Kidney tubule cell (primary cell): ENCODE data around the gene BEST2.

Source experiments
- DNase-seq: peaks from one replicate; pipeline ENCODE4 v3.0.0-alpha.2; 2018; ENCODE audit warnings: low spot score

Gene BEST2

DNA sequence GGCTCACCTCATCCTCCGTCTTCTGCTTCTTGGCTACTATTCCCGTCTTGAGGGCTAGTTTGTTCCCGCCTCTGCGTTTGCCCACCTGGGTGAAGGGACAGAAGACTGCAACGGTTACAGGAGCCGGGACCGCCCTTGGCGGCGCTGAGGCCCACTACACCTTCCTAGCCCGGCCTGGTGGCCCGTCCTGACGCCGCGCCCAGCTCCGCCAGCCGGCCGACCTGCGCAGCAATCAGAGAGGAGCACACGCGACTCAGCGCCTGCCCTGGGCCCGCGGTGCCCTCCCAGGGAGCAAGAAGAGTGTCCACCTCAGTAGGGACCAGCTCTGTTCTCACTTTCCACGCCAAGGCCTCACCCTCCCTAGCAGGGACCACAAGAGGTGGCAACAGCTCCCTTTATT, 20.3 kb upstream of the BEST2 start:
- no peak for DNase-seq

DNA sequence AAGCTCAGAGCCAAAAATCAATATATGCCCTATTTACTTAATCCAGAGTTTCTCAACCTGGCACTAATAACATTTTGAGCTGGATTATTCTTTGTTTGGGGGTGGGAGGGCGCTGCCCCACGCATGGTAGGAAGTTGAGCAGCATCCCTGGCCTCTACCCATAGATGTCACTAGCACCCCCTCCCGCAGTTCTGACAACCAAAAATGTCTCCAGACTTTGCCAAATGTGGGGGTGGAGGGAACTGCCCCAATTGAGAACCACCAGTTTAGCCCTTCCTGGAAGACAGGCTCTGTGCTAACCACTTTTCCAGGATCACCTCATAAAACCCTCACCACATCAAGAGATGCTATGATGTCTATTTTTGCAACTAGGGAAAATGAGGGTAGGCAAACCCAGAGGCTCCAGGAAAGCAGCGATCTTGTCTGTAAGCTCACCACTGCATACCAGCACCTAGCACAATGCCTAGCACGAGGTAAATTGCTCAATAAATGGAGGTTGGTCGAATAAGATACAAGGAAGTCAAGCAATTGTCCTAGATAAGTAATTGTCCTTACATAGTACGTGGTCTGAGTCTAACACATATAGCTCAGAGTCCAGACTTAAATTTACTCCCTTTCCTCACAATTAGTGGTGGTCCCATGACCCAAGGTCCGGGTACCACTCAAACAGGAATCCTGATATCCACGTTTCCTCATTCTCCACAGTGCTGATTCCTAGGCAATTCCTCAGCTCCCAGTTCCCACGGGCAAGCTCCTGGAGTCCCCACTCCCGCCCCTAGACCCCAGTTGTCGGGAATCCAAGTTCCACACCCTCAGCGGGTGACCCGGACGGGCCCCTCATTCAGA, 18.0 kb upstream of the BEST2 start:
- DNase-seq: peak; percentile 46

DNA sequence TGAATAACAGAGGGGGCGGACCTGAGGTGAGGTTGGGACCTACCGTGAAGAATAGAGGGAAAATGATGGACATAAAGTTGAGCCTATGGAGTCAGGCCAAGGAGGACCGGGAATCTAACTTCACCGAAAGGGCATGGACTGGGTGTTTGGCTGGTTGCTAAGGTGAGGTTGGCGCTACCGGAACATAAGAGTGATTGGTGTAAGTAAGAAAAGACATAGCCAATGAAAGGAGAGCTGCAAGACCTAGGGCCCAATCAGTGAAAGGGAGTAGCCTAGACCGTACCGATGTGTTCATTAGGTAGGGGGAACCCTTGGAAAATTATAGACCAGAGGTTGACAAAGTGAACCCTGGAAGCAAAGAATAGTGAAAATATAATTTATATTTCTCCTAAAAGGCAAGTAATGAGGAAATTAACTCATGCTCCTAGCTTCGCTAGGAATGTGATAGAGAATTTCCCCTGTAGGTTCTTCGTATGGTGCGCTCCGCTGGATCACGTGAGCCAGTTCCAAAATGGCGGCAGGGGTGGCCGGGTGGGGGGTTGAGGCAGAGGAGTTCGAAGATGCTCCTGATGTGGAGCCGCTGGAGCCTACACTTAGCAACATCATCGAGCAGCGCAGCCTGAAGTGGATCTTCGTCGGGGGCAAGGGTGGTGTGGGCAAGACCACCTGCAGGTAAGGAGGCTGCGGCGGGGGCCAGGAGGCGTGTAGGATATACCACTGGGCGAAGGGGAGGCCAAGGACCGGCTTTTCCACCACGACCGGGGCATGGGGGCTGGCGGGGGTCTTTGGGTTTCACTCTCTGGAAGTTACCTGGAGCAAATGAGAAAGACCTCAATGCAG, 14.4 kb upstream of the BEST2 start, which contains the start of gene GET3:
Gene GET3 (plus strand): TSS at position 503 of the 840 bp plus-strand sequence. CDS start 9 bp downstream, at position 512.
- DNase-seq: peak; percentile 100

DNA sequence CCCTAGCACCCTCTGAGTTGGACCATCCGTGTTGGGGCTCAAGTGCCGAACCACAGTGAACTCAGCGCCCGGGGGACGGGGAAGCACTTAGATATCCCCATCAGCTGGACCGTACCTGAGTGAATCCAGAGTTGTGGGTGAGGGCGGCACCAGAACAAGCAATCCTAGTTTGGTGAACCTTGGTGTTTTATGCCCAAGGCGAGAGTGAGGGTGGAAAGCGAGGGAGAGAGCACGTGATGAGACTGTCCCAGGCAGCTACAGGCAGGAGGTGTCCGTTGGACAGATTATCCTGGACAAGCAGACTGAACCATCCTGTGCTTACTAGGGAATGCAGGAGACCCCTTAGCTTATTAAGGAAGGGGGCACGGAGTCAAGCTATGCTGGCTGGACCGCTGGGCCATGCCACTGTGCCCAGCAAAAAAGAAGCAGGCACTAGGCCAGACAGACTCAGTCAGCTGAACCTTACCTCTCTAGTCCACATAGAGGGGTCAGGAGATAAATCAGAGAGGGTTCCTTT, 13.7 kb upstream of the BEST2 start:
- DNase-seq: no peak

DNA sequence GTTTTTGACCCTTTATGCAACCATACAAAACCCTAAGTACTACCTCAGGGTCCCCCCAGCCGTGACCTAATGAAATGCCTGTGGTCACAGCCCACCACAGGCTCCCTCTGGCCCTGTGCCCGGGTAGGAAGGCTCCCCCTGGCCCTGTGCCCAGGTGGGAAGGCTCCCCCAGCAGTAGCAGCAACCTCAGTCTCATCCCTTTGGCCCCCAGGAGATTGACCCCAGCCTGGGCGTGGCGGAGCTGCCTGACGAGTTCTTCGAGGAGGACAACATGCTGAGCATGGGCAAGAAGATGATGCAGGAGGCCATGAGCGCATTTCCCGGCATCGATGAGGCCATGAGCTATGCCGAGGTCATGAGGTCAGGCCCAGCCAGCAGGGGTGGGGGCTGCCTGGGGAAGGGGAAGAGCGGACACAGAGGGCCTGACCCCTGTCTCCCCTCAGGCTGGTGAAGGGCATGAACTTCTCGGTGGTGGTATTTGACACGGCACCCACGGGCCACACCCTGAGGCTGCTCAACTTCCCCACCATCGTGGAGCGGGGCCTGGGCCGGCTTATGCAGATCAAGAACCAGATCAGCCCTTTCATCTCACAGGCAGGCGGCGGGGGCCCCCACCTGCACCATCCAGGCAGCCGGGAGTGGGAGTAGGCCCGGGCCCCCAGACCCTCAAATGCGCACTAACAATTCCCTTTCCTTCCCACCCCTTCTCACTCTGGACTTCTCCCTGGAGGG, 6.3 kb upstream of the BEST2 start:
- DNase-seq: peak; percentile 13

DNA sequence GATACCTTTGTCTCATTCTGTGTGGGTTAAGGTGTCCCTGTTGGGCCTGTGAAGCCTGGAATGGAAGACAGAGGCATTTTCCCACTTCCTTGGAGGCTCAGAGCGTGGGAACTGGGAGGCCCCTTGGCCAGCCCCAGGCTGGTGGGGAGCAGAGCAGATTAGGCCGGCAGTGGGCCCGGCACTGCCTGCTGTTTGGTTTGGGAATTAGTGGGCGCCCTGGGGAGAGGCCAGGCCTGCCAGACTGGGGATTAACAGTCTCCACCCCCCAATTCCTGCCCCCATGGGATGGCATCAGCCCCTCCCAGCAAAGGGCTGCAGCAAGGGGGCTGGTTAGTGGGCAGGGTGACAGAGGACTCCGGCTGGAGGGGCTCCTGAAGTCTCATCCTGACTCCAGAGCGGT, 3.1 kb upstream of the BEST2 start:
- DNase-seq: no peak

DNA sequence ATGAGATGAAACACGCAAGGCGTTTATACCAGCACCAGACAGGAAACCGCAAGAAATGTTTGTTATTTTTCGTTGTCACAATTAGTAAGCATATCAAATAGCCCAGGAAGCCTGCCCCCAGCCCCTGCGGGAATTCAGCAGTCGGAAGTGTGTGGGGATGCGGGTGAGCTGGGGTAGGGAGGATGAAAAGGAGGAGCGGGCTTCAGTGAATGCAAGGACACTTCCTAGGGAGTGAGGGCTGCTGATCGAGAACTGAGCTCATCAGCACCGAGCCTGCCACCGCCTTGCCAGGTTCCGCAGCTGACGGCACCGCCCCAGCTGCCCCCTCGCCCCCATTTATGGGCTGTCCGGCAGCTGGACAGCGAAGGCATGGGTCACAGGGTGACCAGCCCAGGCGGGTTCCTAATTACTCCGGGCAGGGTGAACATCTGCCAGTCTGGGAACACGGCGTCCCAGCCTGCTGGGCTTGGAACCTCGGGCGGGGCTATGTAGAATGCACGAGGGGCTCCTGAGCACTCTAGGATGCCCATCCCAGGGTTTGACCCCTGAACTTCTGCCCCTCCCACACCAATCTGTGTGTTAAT, 1.6 kb upstream of the BEST2 start:
- peak; percentile 25 for DNase-seq

DNA sequence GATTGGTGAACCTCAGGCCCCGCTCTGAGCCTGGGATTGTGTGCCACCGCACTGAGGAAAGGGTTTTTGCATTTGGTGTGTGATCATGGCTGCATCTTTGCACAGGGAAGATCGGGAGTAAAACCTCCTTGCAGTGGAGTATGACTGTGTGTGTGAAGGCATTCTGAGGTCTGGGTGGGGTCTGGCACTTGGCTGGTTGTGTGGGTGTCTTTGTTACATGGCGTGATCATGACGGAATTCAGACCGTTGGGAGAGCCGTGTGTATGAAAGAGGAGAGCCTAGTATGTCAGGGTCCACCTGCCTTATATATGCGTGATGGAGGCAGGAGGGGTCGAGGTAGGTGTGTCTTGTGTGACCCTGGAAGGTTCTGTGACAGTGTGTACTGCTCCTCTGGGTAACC, 740 bp upstream of the BEST2 start:
- no peak for DNase-seq

DNA sequence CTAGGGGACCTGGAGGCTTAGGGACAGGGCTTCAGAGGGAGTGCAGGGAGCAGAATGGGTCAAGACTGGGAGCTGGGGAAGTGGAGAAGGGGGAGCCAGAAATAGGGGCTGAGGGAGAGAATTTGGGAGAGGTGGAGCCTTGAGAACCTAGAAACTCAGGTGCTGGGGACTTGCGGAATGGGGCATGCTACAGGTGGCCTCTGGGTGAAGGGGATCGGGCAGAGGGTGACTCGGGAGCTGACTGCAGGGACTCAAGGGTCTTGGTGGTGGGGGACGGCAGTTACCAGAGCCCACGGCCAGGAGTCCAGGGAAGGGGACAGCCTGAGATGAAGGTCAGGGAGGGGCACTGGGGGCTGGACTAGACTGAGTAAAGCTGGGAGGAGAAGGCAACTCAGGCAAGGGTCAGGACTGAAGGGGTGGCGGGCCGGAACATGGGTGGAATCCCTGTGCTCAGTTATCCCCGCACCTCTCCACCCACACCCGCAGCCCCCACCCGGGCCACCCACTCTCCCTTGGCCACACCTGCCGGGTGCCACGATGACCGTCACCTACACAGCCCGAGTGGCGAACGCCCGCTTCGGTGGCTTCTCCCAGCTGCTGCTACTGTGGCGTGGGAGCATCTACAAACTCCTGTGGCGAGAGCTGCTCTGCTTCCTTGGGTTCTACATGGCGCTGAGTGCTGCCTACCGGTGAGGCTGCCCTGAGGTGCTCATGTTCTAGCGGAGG, 628 bp downstream of the BEST2 start:
- no peak for DNase-seq

DNA sequence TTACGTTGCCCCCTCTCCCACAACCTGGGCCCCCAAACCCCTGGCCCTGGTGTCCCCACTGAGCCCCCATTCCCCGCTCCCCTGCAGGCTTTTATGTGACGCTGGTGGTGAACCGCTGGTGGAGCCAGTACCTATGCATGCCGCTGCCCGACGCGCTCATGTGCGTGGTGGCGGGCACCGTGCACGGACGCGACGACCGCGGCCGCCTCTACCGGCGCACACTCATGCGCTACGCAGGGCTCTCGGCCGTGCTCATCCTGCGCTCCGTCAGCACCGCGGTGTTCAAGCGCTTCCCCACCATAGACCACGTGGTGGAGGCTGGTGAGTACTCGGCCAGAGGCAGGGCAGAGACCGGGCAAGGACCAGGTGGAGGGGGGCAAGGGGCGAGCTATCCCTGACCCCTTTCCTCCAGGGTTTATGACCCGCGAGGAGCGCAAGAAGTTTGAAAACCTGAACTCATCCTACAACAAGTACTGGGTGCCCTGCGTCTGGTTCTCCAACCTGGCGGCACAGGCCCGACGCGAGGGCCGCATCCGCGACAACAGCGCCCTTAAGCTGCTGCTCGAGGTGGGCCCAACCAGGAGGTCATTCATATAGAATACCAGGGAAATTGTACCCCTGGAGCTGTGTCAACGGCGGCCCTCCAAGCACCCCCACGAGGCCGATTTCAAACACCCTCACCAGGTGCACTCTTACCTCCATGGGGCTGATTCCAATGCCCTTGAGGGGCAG, 3.0 kb downstream of the BEST2 start:
- no peak for DNase-seq

DNA sequence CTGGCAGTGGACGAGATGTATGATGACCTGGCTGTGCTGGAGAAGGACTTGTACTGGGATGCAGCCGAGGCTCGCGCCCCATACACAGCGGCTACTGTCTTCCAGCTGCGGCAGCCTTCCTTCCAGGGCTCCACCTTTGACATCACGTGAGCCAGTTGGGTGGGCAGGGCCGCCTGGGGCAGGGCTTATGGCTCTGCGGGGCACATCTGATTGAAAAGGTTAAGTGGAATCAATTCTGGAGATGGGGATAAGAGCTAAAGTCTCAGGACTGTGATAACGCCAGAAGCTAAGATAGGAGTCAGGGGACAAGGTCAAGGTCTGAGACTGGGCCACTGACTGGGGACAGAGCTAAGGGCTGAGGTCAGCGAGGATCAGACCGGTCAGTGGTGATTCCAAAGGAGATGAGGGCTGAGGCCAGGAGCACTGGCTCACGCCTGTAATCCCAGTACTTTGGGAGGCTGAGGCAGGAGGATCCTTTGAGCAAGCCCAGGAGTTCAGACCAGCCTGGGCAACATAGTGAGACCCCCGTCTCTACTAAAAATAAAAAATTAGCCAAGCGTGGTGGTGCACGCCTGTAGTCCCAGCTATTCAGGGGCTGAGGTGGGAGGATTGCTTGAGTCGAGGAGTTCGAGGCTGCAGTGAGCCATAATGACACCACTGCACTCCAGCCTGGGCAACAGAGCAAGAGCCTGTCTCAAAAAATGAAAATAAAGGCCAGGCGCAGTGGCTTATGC, 4.7 kb downstream of the BEST2 start:
- no peak for DNase-seq

DNA sequence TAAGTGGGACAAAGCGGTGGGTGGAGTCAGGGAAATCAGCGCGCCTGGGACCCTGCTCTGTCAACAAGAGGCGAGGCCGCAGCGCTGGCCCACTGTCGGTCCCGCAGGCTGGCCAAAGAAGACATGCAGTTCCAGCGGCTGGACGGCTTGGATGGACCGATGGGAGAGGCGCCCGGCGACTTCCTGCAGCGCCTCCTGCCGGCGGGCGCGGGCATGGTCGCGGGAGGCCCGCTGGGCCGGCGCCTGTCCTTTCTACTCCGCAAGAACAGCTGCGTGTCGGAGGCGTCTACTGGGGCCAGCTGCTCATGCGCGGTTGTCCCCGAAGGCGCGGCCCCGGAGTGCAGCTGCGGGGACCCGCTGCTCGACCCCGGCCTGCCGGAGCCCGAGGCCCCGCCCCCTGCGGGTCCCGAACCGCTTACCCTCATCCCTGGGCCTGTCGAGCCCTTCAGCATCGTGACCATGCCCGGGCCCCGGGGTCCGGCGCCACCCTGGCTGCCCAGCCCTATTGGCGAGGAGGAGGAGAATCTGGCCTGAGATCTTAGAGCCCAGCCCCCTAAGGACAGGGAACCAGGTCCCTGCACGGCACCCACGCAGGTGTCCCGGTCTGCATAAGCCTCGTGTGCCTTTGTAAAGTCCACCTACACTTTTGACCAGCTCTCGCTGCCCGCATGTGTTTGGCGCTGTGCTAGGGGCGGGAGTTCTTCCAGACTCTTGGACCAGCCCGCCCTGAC, 6.1 kb downstream of the BEST2 start:
- peak; percentile 74 for DNase-seq

DNA sequence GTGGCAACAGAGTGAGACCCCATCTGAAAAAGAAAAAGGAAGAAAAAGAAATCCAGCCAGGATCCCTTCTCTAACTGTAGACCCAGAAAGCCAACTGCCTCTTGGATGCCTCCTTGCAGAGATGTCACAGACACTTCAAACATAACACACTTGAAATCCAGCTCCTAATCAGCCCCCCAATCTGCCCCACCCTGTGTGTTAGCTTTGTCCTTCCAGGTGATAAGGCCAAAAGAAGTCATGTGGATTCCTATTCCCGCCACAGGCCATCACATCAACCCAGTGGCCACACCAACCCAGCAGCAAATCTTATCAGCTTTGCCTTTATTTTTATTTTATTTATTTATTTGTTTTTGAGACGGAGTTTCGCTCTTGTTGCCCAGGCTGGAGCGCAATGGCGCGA, 8.1 kb downstream of the BEST2 start:
- DNase-seq: no peak

DNA sequence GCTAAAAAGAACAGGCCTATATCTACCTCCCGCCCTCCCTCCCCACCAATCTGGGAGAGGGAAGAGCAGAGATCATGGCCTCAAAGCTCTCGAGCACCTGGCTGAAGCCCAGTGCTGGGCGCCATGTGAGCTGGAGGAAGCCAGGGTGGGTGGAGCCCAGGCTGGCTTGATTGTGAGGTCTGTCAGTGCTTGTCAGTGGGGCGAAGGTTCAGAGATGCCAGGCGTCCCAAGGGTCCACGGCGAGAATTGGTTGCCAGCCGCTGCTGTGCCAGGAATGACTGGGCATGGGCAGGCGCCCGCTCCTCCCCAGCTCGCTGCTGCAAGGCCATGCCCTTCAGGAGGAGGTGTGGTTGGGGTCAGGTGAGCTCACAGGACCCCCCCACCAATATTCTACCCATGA, 11.5 kb downstream of the BEST2 start:
- DNase-seq: no peak

DNA sequence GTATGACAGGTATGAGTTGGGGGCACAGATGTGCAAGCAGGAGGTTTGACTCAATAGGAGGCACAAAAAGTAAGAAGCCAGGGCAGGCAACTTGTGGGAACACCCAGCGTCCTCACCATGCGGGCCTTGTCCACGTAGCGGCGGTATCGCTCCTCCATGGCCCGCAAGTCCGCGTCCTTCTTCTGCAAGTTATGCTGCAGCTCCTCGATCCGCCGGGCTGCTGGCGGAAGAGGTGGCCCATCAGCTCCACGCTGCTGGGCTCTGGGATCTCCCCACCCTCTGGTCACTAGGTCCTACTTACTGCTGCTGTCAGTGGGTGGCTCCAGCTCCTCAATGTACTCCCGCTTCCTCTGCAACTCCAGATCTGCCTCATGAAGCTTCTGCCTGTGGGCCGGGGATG, 13.1 kb downstream of the BEST2 start:
- DNase-seq: no peak

DNA sequence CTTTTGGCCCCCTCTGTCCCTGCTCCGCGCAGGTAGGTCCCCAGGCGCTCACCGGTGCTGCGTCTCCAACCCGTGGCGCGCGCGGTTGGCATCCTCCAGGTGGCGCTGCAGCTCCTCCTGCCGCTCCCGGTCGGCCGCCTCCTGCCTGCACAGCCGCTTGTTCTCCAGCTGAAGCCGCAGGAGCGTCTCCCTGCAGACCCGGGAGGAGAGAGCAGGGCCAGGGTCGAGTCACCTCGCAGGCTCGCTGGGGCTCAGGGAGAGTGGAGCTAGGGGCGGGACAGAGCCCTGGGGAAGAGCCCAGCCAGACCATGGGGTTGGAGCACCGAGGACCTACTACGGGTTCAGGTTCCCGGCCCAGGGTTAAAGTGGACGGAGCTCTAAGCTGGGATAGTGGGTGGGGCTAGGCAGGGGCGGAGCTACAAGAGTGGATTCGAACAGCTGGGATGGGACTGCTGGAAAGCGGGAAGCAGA, 14.5 kb downstream of the BEST2 start:
- no peak for DNase-seq

DNA sequence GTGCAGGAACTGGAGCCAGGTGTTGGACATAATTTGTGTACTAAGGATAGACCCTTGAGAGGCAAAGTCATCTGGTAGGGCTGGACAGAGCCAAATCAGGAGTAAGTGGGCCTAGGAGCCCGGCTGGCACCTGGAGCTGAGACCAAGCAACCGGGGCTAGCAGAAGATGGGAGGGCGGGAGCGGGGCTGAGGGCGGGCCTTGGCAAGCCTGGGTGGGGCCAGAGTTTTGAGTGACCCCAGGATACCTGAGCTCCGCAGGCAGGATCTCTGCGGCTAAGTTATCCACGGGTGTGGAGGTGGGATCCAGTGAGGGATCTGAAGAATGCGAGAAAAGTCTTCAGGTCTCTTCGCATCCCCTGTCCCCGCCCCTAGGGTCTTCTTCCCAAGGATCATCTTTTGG, 15.6 kb downstream of the BEST2 start:
- no peak for DNase-seq

DNA sequence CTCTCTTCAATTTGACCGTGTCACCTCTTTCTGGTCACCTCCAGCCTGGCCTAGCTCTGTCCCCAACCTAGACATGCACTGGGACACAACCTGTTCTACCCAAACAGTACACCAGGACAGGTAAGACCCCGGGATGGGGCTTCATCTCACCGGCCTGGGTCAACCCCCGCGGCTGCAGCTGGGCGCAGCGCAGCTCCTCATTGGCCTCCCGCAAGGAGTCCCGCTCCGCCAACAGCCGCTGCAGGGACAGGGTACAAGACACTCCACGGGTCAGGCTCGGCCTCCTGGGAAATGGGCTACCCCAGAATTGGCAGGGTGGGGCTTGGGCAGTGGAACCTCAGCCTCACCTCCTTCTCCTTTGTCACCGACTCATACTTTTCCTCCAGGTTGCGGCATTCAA, 16.1 kb downstream of the BEST2 start:
- DNase-seq: no peak

DNA sequence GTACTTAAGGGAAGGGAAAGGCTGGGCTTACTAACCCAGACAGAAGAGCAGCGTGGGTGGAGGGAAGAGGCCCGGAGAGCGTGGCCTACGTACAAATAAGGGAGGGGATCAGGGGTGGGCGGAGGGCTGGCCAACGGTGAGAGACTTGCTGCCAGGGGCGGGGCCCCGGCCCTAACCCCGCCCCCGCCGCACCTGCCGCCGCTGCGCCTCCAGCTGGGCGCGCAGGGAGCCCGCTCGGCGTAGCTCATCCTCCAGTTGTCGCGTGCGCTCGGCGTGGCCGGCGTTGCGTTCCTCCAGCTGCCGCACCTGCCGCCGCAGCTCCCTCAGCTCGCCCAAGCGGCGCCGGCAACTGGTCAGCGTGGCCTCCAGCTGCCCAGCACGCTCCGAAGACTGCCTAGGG, 18.1 kb downstream of the BEST2 start:
- DNase-seq: no peak
